CD4-positive, alpha-beta T cell (primary cell): ENCODE measurements around the gene AK9. TPM values are rescaled to one million over a fixed set of nuclear protein-coding genes. Genes with fewer than 3 reads are reported as not detected.

ENCODE experiments used
- ATAC-seq: fragments of 200-7000 bp; cut with Tn5 transposase; one replicate; pipeline ENCODE4 v1.10.0; 2022; ENCODE audit warnings: mild to moderate bottlenecking; ENCODE audit not compliant: poor library complexity
- CTCF ChIA-PET: fragments of 350-600 bp; sonication (Branson Sonifier 250); formaldehyde crosslinking; loops from one replicate; lab custom pipeline; 2021; ENCODE audit warnings: antibody characterized with exemption, inconsistent platforms; lab: Charles Lee
- POLR2A ChIA-PET: fragments of 350-600 bp; sonication (Branson Sonifier 250); formaldehyde crosslinking; loops from one replicate; lab custom pipeline; 2021; ENCODE audit warnings: antibody characterized with exemption, inconsistent platforms; lab: Charles Lee
- DNase-seq, 14 experiments: peaks; one replicate each; pipeline ENCODE4 v3.0.0-alpha.2; 2013 to 2020; ENCODE audit warnings: mixed read lengths in 2 of 14
- H3K27ac ChIP-seq, 2 donors: one replicate each; pipeline versions ENCODE4 v1.5.1 to v1.7.0; 2013; ENCODE audit warnings: low read length in 2 of 2, low read depth in 1 of 2, mild to moderate bottlenecking in 1 of 2
- H3K27me3 ChIP-seq, 2 experiments: 1 replicate in 1 of 2; 2 replicates in 1 of 2; pipeline versions ENCODE4 v1.6.1 to v1.7.0; 2013; ENCODE audit warnings: low read length in 2 of 2, control low read depth in 1 of 2, mild to moderate bottlenecking in 1 of 2, moderate library complexity in 1 of 2; ENCODE audit not compliant: insufficient read depth in 2 of 2, control insufficient read depth in 1 of 2
- H3K36me3 ChIP-seq: one replicate; pipeline ENCODE4 v1.6.1; 2013; ENCODE audit warnings: low read length, control low read depth; ENCODE audit not compliant: insufficient read depth
- H3K4me1 ChIP-seq: one replicate; pipeline ENCODE4 v1.6.1; 2013; ENCODE audit warnings: low read length, control low read depth; ENCODE audit not compliant: insufficient read depth
- H3K4me3 ChIP-seq: one replicate; pipeline ENCODE4 v1.5.1; 2013; ENCODE audit warnings: mild to moderate bottlenecking, low read length, moderate library complexity
- H3K9me3 ChIP-seq, 2 experiments: 1 replicate in 1 of 2; 2 replicates in 1 of 2; pipeline versions ENCODE4 v1.6.1 to v1.7.0; 2013; ENCODE audit warnings: low read length in 2 of 2, mild to moderate bottlenecking in 2 of 2, control low read depth in 1 of 2, moderate library complexity in 1 of 2; ENCODE audit not compliant: control insufficient read depth in 1 of 2, insufficient read depth in 1 of 2
- H3K27ac Mint-ChIP-seq: one replicate; pipeline ENCODE4 v1.8.0; 2020; ENCODE audit warnings: mixed read lengths
- H3K27me3 Mint-ChIP-seq: one replicate; pipeline ENCODE4 v1.8.0; 2021; ENCODE audit warnings: mixed read lengths
- H3K36me3 Mint-ChIP-seq: one replicate; pipeline ENCODE4 v1.8.0; 2021; ENCODE audit warnings: low read depth, mixed read lengths
- H3K4me1 Mint-ChIP-seq: one replicate; pipeline ENCODE4 v1.8.0; 2021; ENCODE audit warnings: low read depth, mixed read lengths
- H3K4me3 Mint-ChIP-seq: one replicate; pipeline ENCODE4 v1.8.0; 2020; ENCODE audit warnings: mild to moderate bottlenecking, mixed read lengths
- H3K9me3 Mint-ChIP-seq: one replicate; pipeline ENCODE4 v1.8.0; 2020; ENCODE audit warnings: mixed read lengths
- intact Hi-C, 2 experiments: fragments of 100-400 bp; cut with DNase I in 1 of 2; cut with micrococcal nuclease in 1 of 2; formaldehyde crosslinking; loops; one replicate each; pipeline versions ENCODE4 v1.15.1 to v1.9.0; 2023 to 2025; cut with DNase I, micrococcal nuclease
- total RNA-seq, 174 experiments: library from RNA in 2 of 174; stranded (reverse) in 2 of 174; gene quantifications; one replicate each; pipeline ENCODE4 v1.2.3 and lab custom pipeline; 2021 to 2026
- TF ChIP-seq, protein P1 (sequence below): fragments of 200-600 bp; IDR thresholded peaks from one replicate; pipeline ENCODE4 v1.8.0; 2022; ENCODE audit warnings: antibody characterized with exemption, mild to moderate bottlenecking

AK9 gene
- total RNA-seq, 2 experiments from 2014 or later: 5.3 to 6.6 TPM

DNA sequence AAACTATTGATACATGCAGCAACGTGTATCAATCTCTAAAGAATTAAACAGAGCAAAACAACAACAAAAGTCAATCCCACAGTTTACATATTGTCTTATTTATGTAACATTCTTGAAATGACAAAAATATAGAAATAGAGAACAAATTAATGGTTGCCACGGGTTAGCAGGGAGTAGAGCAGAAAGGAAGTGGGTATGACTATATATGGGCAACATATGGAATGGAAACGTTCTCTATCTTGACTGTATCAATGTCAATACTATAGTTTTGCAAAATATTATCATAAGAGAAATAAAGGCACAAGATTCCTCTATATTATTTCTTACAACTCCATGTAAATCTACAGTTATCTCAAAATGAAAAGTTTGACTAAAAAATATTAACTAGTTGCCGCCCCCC lies 12.8 kb downstream of the AK9 start:
- Histone ChIP-seq H3K27me3 (no peaks in the 10 kb centered on the region), H3K9me3 (no peaks in the 10 kb centered on the region), H3K4me1 (no peaks in the 10 kb centered on the region), H3K4me3 (no peak overlapping the region), H3K27ac (no peak overlapping the region), H3K36me3 (no peaks in the 10 kb centered on the region)
- Mint-ChIP-seq H3K9me3 (no peaks in the 10 kb centered on the region), H3K27ac (no peak overlapping the region), H3K36me3 (peaks cover 5% of the 10 kb centered on the region), H3K27me3 (no peaks in the 10 kb centered on the region), H3K4me1 (peaks cover 31% of the 10 kb centered on the region), H3K4me3 (no peak overlapping the region)
- ATAC-seq: no peak
- POLR2A ChIA-PET: interaction anchor here (0.6 kb wide), 1 partner anchor 436 kb away, joined by 3 read pairs; no protein-coding TSS in a partner anchor
- no peak for DNase-seq
- CTCF ChIA-PET: no interaction called here
- intact Hi-C loops: no loop called here
- TF ChIP-seq, protein P1, sequence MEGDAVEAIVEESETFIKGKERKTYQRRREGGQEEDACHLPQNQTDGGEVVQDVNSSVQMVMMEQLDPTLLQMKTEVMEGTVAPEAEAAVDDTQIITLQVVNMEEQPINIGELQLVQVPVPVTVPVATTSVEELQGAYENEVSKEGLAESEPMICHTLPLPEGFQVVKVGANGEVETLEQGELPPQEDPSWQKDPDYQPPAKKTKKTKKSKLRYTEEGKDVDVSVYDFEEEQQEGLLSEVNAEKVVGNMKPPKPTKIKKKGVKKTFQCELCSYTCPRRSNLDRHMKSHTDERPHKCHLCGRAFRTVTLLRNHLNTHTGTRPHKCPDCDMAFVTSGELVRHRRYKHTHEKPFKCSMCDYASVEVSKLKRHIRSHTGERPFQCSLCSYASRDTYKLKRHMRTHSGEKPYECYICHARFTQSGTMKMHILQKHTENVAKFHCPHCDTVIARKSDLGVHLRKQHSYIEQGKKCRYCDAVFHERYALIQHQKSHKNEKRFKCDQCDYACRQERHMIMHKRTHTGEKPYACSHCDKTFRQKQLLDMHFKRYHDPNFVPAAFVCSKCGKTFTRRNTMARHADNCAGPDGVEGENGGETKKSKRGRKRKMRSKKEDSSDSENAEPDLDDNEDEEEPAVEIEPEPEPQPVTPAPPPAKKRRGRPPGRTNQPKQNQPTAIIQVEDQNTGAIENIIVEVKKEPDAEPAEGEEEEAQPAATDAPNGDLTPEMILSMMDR: no peak

DNA sequence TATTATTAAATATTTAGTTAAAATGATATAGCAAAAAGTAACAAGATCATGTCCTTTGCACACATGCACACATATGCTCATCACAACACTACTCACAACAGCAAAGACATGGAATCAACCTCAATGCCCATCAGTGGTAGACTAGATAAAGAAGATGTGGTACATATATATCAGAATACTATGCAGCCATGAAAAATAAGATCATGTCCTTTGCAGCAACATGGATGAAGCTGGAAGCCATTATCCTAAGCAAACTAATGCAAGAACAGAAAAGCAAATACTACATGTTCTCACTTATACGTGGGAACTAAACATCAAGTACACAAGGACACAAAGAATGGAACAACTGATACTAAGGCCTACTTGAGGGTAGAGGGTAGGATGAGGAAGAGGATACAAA lies 14.3 kb downstream of the AK9 start:
- Histone ChIP-seq H3K4me1 (no peaks in the 10 kb centered on the region), H3K27me3 (no peaks in the 10 kb centered on the region), H3K4me3 (no peak overlapping the region), H3K27ac (no peak overlapping the region), H3K36me3 (no peaks in the 10 kb centered on the region), H3K9me3 (no peaks in the 10 kb centered on the region)
- Mint-ChIP-seq H3K9me3 (no peaks in the 10 kb centered on the region), H3K27me3 (no peaks in the 10 kb centered on the region), H3K4me1 (peaks cover 21% of the 10 kb centered on the region), H3K4me3 (no peak overlapping the region), H3K36me3 (peaks cover 10% of the 10 kb centered on the region), H3K27ac (no peak overlapping the region)
- TF ChIP-seq, protein P1: no peak
- ATAC-seq (no peak), DNase-seq (no peak)
- ChIA-PET POLR2A (no interaction called here), CTCF (no interaction called here)
- intact Hi-C loops: no loop called here

DNA sequence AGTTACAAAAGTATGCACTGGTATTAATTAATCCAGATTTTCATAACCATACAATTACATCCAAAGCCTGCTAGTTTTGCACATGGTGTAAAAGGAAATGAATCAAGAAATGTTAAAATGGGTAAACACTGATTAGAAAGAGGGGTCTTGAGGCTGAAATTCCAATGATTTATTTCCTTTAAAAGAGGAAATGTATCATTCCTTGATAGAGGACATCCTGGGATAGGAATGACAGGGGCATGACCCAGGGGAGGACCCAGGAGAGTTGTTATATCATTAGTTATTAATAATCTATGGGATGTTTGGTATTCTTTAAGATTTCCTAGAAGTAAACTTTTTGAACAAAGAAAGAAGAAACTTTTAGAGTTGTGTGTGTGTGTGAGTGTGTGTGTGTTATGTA lies 18.2 kb downstream of the AK9 start:
- Mint-ChIP-seq H3K4me1 (no peaks in the 10 kb centered on the region), H3K27me3 (no peaks in the 10 kb centered on the region), H3K36me3 (peaks cover 27% of the 10 kb centered on the region), H3K4me3 (no peak overlapping the region), H3K9me3 (no peaks in the 10 kb centered on the region), H3K27ac (no peak overlapping the region)
- DNase-seq (no peak), ATAC-seq (no peak)
- CTCF ChIA-PET: interaction anchor here (0.6 kb wide), 1 partner anchor 114 kb away, joined by 3 read pairs; no protein-coding TSS in a partner anchor
- no peak overlapping the region for H3K27ac ChIP-seq
- no peaks in the 10 kb centered on the region for H3K4me1 ChIP-seq
- POLR2A ChIA-PET: no interaction called here
- H3K4me3 ChIP-seq: no peak overlapping the region
- H3K27me3 ChIP-seq: no peaks in the 10 kb centered on the region
- intact Hi-C loops: no loop called here
- H3K9me3 ChIP-seq: no peaks in the 10 kb centered on the region
- H3K36me3 ChIP-seq: peaks cover 7% of the 10 kb centered on the region
- TF ChIP-seq, protein P1: no peak
